HepG2 (cell line): ENCODE measurements around the gene IL21R. TPM values are rescaled to one million over a fixed set of nuclear protein-coding genes. Genes with fewer than 3 reads are reported as not detected.
"Not testable (repeated sequence)": the region's sequence is repeated elsewhere in the genome, so short reads cannot be mapped to it uniquely, and the experiment has no call there.

ENCODE experiments used
- ATAC-seq: fragments of 200-7000 bp; cut with Tn5 transposase; 3 replicates; pipeline ENCODE4 v1.9.1; 2020; ENCODE audit warnings: mild to moderate bottlenecking, moderate library complexity
- BruUV-seq: library from RNA; stranded (reverse); fragments of 400-500 nt; replicated peaks from 2 replicates; lab custom pipeline; 2021; lab: Mats Ljungman, UMichigan
- CTCF ChIA-PET: fragments of 300-600 bp; formaldehyde crosslinking; extraction: SDS; loops from one replicate; lab custom pipeline; 2021; ENCODE audit warnings: low total read pairs, inconsistent platforms, low intra/inter-chr PET ratio; lab: Yijun Ruan, JAX
- POLR2A ChIA-PET: fragments of 350-600 bp; sonication (Branson Sonifier 250); formaldehyde crosslinking; loops from one replicate; lab custom pipeline; 2020; ENCODE audit warnings: antibody characterized with exemption, inconsistent platforms; lab: Yijun Ruan, JAX
- DNase-seq: peaks from one replicate; pipeline ENCODE4 v3.0.0-alpha.2; 2015; ENCODE audit warnings: low spot score
- FAIRE-seq: peaks from 3 replicates; lab custom pipeline; 2011; peaks lifted over from hg19 to GRCh38; lab: Jason Lieb, UNC
- H2AFZ ChIP-seq: one replicate; pipeline ENCODE4 v1.6.1; 2011; ENCODE audit warnings: low read length, inconsistent platforms
- H3K27ac ChIP-seq: fragments of 300-600 bp; 3 replicates; pipeline ENCODE4 v1.8.0; 2011; ENCODE audit warnings: mixed run types, mild to moderate bottlenecking, mixed read lengths, low read length, inconsistent platforms; ENCODE audit not compliant: insufficient read depth; ENCODE audit errors: extremely low read length
- H3K27me3 ChIP-seq, 2 experiments: fragments of 200-600 bp in 1 of 2; 2 replicates in 1 of 2; 3 replicates in 1 of 2; pipeline versions ENCODE4 v1.6.0 to v1.8.0; 2011; ENCODE audit warnings: low read length in 2 of 2, mild to moderate bottlenecking in 2 of 2, moderate library complexity in 2 of 2, inconsistent platforms in 1 of 2; ENCODE audit not compliant: insufficient read depth in 2 of 2, control insufficient read depth in 1 of 2
- H3K36me3 ChIP-seq, 2 experiments: fragments of 200-600 bp in 1 of 2; replicated peaks in 1 of 2; 2 replicates in 1 of 2; 3 replicates in 1 of 2; pipeline versions ENCODE4 v1.5.1 to v1.8.0; 2011; ENCODE audit warnings: low read length in 2 of 2, inconsistent platforms in 1 of 2; ENCODE audit not compliant: insufficient read depth in 2 of 2, control insufficient read depth in 1 of 2
- H3K4me1 ChIP-seq: 2 replicates; pipeline ENCODE4 v1.5.1; 2012; ENCODE audit warnings: low read length, inconsistent platforms; ENCODE audit not compliant: insufficient read depth
- H3K4me2 ChIP-seq: 2 replicates; pipeline ENCODE4 v1.6.0; 2011; ENCODE audit warnings: low read depth, low read length, inconsistent platforms
- H3K4me3 ChIP-seq, 3 experiments: fragments of 200-600 bp in 1 of 3; sonication (generic), shearing (Covaris generic) in 1 of 3; replicated peaks in 1 of 3; 2 replicates each; pipeline ENCODE4 v1.5.1; 2011 to 2016; ENCODE audit warnings: low read length in 3 of 3, inconsistent platforms in 2 of 3, low read depth in 2 of 3, mild to moderate bottlenecking in 2 of 3, control low read depth in 1 of 3, mixed read lengths in 1 of 3; ENCODE audit not compliant: insufficient read depth in 1 of 3
- H3K79me2 ChIP-seq: one replicate; pipeline ENCODE4 v1.6.1; 2011; ENCODE audit warnings: low read length, inconsistent platforms; ENCODE audit not compliant: insufficient read depth
- H3K9ac ChIP-seq: 2 replicates; pipeline ENCODE4 v1.6.0; 2011; ENCODE audit warnings: mild to moderate bottlenecking, low read depth, low read length, inconsistent platforms; ENCODE audit not compliant: insufficient read depth
- H3K9me3 ChIP-seq: 2 replicates; pipeline ENCODE4 v1.5.1; 2012; ENCODE audit warnings: mild to moderate bottlenecking, low read length
- H4K20me1 ChIP-seq: 2 replicates; pipeline ENCODE4 v1.6.0; 2011; ENCODE audit warnings: inconsistent platforms, mild to moderate bottlenecking, low read length, moderate library complexity; ENCODE audit not compliant: insufficient read depth
- CHD4 ChIP-seq: fragments of 200-600 bp; sonication (generic); IDR thresholded peaks from 2 replicates; pipeline ENCODE4 v1.7.0; 2017; ENCODE audit warnings: mild to moderate bottlenecking, low read length, borderline replicate concordance
- HINFP ChIP-seq: sonication (generic); formaldehyde crosslinking; IDR thresholded peaks from 2 replicates; pipeline ENCODE4 v1.4.0; 2020; ENCODE audit warnings: low read depth, mild to moderate bottlenecking, missing genetic modification reagents
- SRSF9 ChIP-seq: fragments of 200-400 bp; formaldehyde crosslinking; IDR thresholded peaks from 2 replicates; pipeline ENCODE4 v1.6.1; 2018; ENCODE audit warnings: borderline replicate concordance, mild to moderate bottlenecking, low read depth, low read length; ENCODE audit not compliant: insufficient read depth, poor library complexity, severe bottlenecking
- ZMYM3 ChIP-seq: sonication (generic); formaldehyde crosslinking; IDR thresholded peaks from 2 replicates; pipeline ENCODE4 v1.5.1; 2020; ENCODE audit warnings: mild to moderate bottlenecking, missing genetic modification reagents
- ZNF333 ChIP-seq: sonication (generic); formaldehyde crosslinking; IDR thresholded peaks from 2 replicates; pipeline ENCODE4 v1.4.0; 2020; ENCODE audit warnings: mild to moderate bottlenecking, missing genetic modification reagents, borderline replicate concordance
- ZNF629 ChIP-seq: sonication (generic); formaldehyde crosslinking; conservative IDR thresholded peaks from 2 replicates; pipeline ENCODE4 v1.5.0; 2020; ENCODE audit warnings: missing genetic modification reagents
- ZNF768 ChIP-seq: sonication (generic); formaldehyde crosslinking; IDR thresholded peaks from 2 replicates; pipeline ENCODE4 v1.4.0; 2020; ENCODE audit warnings: missing genetic modification reagents
- WGBS: methylation state at CpG from one replicate; pipeline ENCODE4 v1.1.6; 2017; ENCODE audit warnings: low lambda C conversion rate; 5-methylcytosine and 5-hydroxymethylcytosine counted together
- in situ Hi-C: cut with HindIII; loops from 2 replicates; pipeline ENCODE4 v1.10.0; 2017; ENCODE audit warnings: low pct_unique_long_range_greater_than_20kb; ENCODE audit not compliant: extremely low pct_ligation_motif_present
- intact Hi-C: fragments of 100-400 bp; cut with micrococcal nuclease; formaldehyde crosslinking; loops from one replicate; pipeline ENCODE4 v1.10.0; 2022; ENCODE audit not compliant: unreplicated experiment
- polyA plus RNA-seq, 8 experiments: library from polyadenylated mRNA; depleted of rRNA in 3 of 8; stranded (reverse) in 7 of 8; unstranded in 1 of 8; fragments of >200 nt; fragmentation: Illumina TruSeq in 4 of 8; extraction: Trizol in 4 of 8; gene quantifications; 2 replicates each; pipeline versions ENCODE4 v1.2.1 to v1.2.3, GENCODE V29; 2011 to 2016; ENCODE audit warnings: low read depth in 4 of 8, missing spikeins in 1 of 8, mixed read lengths in 1 of 8; ENCODE audit not compliant: insufficient read depth in 1 of 8
- total RNA-seq, 5 experiments: library from RNA; depleted of rRNA; stranded (reverse); fragments of >200 nt; fragmentation: Illumina TruSeq; extraction: Trizol; gene quantifications; 2 replicates each; pipeline ENCODE4 v1.2.3, GENCODE V29; 2016; ENCODE audit warnings: low read depth in 1 of 5

The IL21R gene
- total and polyA plus RNA-seq, 2 of the 13 experiments (the other 11 are each of a cell fraction or from before 2014, with no cell fraction given): 0.49 to 0.64 TPM

DNA sequence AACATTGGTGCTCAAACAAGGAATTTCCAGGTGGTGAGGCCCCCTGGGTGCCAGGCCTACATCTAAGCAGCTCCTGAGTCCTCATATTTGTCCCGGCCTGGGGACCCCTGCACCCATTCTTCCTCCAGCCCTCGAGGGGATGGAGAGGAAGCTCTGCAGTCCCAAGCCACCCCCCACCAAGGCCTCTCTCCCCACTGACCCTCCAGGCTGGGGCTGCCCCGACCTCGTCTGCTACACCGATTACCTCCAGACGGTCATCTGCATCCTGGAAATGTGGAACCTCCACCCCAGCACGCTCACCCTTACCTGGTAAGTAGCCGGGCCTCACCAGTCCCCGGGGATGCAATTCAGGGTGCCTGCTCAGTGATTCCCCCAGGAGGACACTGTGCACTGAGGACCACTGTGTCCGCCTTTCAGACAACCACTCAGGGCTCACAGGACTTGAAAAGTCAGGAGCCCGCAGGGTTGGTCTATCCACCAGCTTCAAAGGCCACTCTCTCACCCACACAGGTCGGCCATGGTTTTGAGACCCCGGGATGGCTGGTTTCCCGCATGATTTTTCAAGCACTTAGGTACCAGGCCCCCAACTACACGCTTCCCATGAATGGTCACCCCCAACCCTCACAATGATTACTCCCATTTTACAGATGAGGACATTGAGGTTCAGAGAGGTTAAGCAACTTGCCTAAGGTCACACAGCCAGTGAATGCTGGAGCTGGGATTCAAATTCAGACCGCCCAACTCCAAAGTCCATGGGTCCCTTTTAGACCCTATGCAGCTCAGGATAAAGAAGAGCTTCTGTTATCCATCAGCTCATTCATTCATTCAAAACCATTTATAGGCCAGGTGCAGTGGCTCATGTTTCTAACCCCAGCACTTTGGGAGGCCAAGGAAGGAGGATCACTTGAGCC is 32.4 kb downstream of the IL21R start:
- in situ Hi-C loops: no loop called here
- H3K4me2 ChIP-seq: no peak overlapping the region
- DNase-seq (no peak), ATAC-seq (no peak), FAIRE-seq (no peak)
- intact Hi-C loops: no loop called here
- H3K9me3 ChIP-seq: no peaks in the 10 kb centered on the region
- no peak overlapping the region for H3K9ac ChIP-seq
- no peak for TF ChIP-seq SRSF9
- peak; percentile 64 for TF ChIP-seq ZNF629 (CRISPR knock-in tag)
- TF ChIP-seq CHD4: 0 out of 2 replicates have a peak, but pooled peaks have one; percentile 49
- TF ChIP-seq HINFP (CRISPR knock-in tag): no peak
- TF ChIP-seq ZNF333 (CRISPR knock-in tag): no peak
- TF ChIP-seq ZMYM3: peak; percentile 67; the same call in 1 of the 2 replicates
- TF ChIP-seq ZNF768: peak; percentile 88
- no peak overlapping the region for H3K27ac ChIP-seq
- H3K36me3 ChIP-seq: no peaks in the 10 kb centered on the region
- peaks cover 0 to 10% of the 10 kb centered on the region in 2 experiments; a peak in 4 of 5 replicates for H3K27me3 ChIP-seq
- no TSS peak for BruUV-seq
- 62% methylated on average over 16 of the region's 16 CpGs for WGBS
- H3K4me1 ChIP-seq: no peaks in the 10 kb centered on the region
- ChIA-PET POLR2A (no interaction called here), CTCF (no interaction called here)
- no peak overlapping the region for H3K4me3 ChIP-seq
- H4K20me1 ChIP-seq: no peaks in the 10 kb centered on the region
- no peak overlapping the region for H2AFZ ChIP-seq
- no peaks in the 10 kb centered on the region for H3K79me2 ChIP-seq

DNA sequence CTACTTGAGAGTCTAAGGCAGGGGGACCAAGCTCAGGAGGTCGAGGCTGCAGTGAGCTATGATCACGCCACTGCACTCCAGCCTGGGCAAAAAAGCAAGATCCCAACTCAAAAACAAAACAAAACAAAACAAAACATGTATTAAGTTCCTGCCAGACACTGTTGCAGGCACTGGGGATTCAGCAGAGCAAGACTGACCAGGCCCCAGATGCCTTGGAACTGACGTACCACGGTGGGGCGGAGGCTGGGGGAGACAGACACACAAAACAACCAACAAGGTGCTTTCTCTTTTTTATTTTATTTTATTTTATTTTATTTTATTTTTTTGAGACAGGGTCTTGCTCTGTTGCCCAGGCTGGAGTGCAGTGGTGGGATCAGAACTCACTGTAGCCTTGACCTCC is 33.2 kb downstream of the IL21R start:
- H3K4me1 ChIP-seq, H3K36me3 ChIP-seq, DNase-seq, intact Hi-C loops, H3K27ac ChIP-seq, H3K9ac ChIP-seq, POLR2A ChIA-PET, BruUV-seq, CTCF ChIA-PET, H3K9me3 ChIP-seq, H3K79me2 ChIP-seq, H3K27me3 ChIP-seq, FAIRE-seq, H4K20me1 ChIP-seq, H2AFZ ChIP-seq, H3K4me3 ChIP-seq, in situ Hi-C loops, H3K4me2 ChIP-seq, ATAC-seq: not testable (repeated sequence)
- WGBS: 75% methylated on average over 5 of the region's 5 CpGs
